B cell (primary cell): ENCODE results near the gene SALL3. TPM values are rescaled to one million over a fixed set of nuclear protein-coding genes. Genes with fewer than 3 reads are reported as not detected.

Experiments
- ATAC-seq: fragments of 200-7000 bp; cut with Tn5 transposase; one replicate; pipeline ENCODE4 v1.10.0; 2021; ENCODE audit warnings: low read depth, mild to moderate bottlenecking, moderate number of reproducible peaks, moderate library complexity
- CTCF ChIA-PET: fragments of 350-600 bp; sonication (Branson Sonifier 250); formaldehyde crosslinking; loops from one replicate; lab custom pipeline; 2021; ENCODE audit warnings: antibody characterized with exemption, inconsistent platforms; lab: Charles Lee
- POLR2A ChIA-PET: fragments of 350-600 bp; sonication (Branson Sonifier 250); formaldehyde crosslinking; loops from one replicate; lab custom pipeline; 2021; ENCODE audit warnings: antibody characterized with exemption; lab: Charles Lee
- DNase-seq: peaks from one replicate; pipeline ENCODE4 v3.0.0; 2013
- H2AFZ ChIP-seq: 2 replicates; pipeline ENCODE4 v1.6.1; 2012; ENCODE audit warnings: mild to moderate bottlenecking, low read depth, low read length; ENCODE audit not compliant: insufficient read depth, poor library complexity, severe bottlenecking
- H3K27ac ChIP-seq, 2 donors: 1 replicate in 1 of 2; 2 replicates in 1 of 2; pipeline ENCODE4 v1.5.1; 2012 to 2013; ENCODE audit warnings: low read length in 2 of 2, mild to moderate bottlenecking in 2 of 2, moderate library complexity in 1 of 2
- H3K27me3 ChIP-seq, 4 experiments: fragments of 200-600 bp in 1 of 4; sonication (generic) in 1 of 4; replicated peaks in 1 of 4; 1 replicate in 2 of 4; 2 replicates in 2 of 4; pipeline versions ENCODE4 v1.6.1 to v1.7.0; 2013 to 2016; ENCODE audit warnings: low read length in 3 of 4, mild to moderate bottlenecking in 2 of 4, mixed read lengths in 1 of 4, moderate library complexity in 1 of 4; ENCODE audit not compliant: insufficient read depth in 4 of 4, control insufficient read depth in 3 of 4; ENCODE audit errors: control extremely low read depth in 1 of 4
- H3K36me3 ChIP-seq, 2 experiments: replicated peaks in 1 of 2; 1 replicate in 1 of 2; 2 replicates in 1 of 2; pipeline versions ENCODE4 v1.6.1 to v1.7.1; 2013; ENCODE audit warnings: low read length in 1 of 2; ENCODE audit not compliant: insufficient read depth in 2 of 2, control insufficient read depth in 1 of 2; ENCODE audit errors: control extremely low read depth in 1 of 2, extremely low read depth in 1 of 2
- H3K4me1 ChIP-seq, 2 donors: fragments of 200-600 bp in 1 of 2; sonication (generic) in 1 of 2; 1 replicate in 1 of 2; 2 replicates in 1 of 2; pipeline versions ENCODE4 v1.5.1 to v1.6.1; 2013 to 2017; ENCODE audit warnings: low read length in 2 of 2; ENCODE audit not compliant: control insufficient read depth in 2 of 2, insufficient read depth in 2 of 2
- H3K4me2 ChIP-seq: replicated peaks from 2 replicates; pipeline ENCODE3; 2012; ENCODE audit warnings: mild to moderate bottlenecking, low read depth, low read length; ENCODE audit not compliant: poor library complexity, severe bottlenecking
- H3K4me3 ChIP-seq, 5 experiments: fragments of 200-600 bp in 1 of 5; sonication (generic) in 1 of 5; 1 replicate in 3 of 5; 2 replicates in 2 of 5; pipeline versions ENCODE4 v1.5.1 to v1.7.0; 2011 to 2016; ENCODE audit warnings: low read length in 4 of 5, mild to moderate bottlenecking in 4 of 5, low read depth in 2 of 5, control low read depth in 1 of 5, moderate library complexity in 1 of 5; ENCODE audit not compliant: insufficient read depth in 1 of 5; ENCODE audit errors: control extremely low read depth in 1 of 5, extremely low read depth in 1 of 5
- H3K79me2 ChIP-seq: fragments of 200-600 bp; sonication (generic); one replicate; pipeline ENCODE4 v1.6.0; 2016; ENCODE audit warnings: low read length; ENCODE audit not compliant: control insufficient read depth, insufficient read depth
- H3K9ac ChIP-seq: fragments of 200-600 bp; sonication (generic); 2 replicates; pipeline ENCODE4 v1.6.1; 2017; ENCODE audit warnings: mild to moderate bottlenecking, low read length, moderate library complexity
- H3K9me3 ChIP-seq, 3 donors: one replicate each; pipeline versions ENCODE4 v1.6.1 to v1.7.1; 2013; ENCODE audit warnings: low read length in 2 of 3; ENCODE audit not compliant: control insufficient read depth in 2 of 3, insufficient read depth in 1 of 3; ENCODE audit errors: control extremely low read depth in 1 of 3
- H4K20me1 ChIP-seq: 2 replicates; pipeline ENCODE4 v1.6.0; 2012; ENCODE audit warnings: mild to moderate bottlenecking, low read length; ENCODE audit not compliant: insufficient read depth, control insufficient read depth, poor library complexity, severe bottlenecking
- H3K27ac Mint-ChIP-seq: one replicate; pipeline ENCODE4 v1.8.0; 2021; ENCODE audit warnings: mixed read lengths
- H3K27me3 Mint-ChIP-seq: one replicate; pipeline ENCODE4 v1.8.0; 2021; ENCODE audit warnings: mixed read lengths
- H3K4me1 Mint-ChIP-seq: one replicate; pipeline ENCODE4 v1.8.0; 2021; ENCODE audit warnings: mixed read lengths
- H3K4me3 Mint-ChIP-seq: one replicate; pipeline ENCODE4 v1.8.0; 2021; ENCODE audit warnings: mixed read lengths
- H3K9me3 Mint-ChIP-seq: one replicate; pipeline ENCODE4 v1.8.0; 2022; ENCODE audit warnings: mixed read lengths; ENCODE audit not compliant: insufficient read depth
- EZH2 ChIP-seq: IDR thresholded peaks from 2 replicates; pipeline ENCODE4 v1.6.1; 2012; ENCODE audit warnings: borderline replicate concordance, low read depth, mild to moderate bottlenecking, moderate library complexity, low read length; ENCODE audit not compliant: insufficient read depth, poor library complexity, severe bottlenecking
- WGBS: methylation state at CpG from one replicate; pipeline ENCODE4 v1.1.5; 2013; ENCODE audit warnings: missing lambda C conversion rate; ENCODE audit not compliant: insufficient coverage; 5-methylcytosine and 5-hydroxymethylcytosine counted together
- intact Hi-C: fragments of 100-400 bp; cut with micrococcal nuclease; formaldehyde crosslinking; loops from one replicate; pipeline ENCODE4 v1.10.0; 2022
- polyA plus RNA-seq: library from polyadenylated mRNA; depleted of rRNA; stranded (reverse); fragments of >200 nt; gene quantifications from 2 replicates; pipeline ENCODE4 v1.2.3, GENCODE V29; 2012
- total RNA-seq, 2 donors: library from RNA; stranded (reverse); fragments of 120-200 nt in 1 of 2; gene quantifications; 1 replicate in 1 of 2; 2 replicates in 1 of 2; pipeline versions ENCODE4 v1.2.3 to v1.2.4, GENCODE V29; 2013 to 2022
- TF ChIP-seq, protein P1 (sequence below): fragments of 200-600 bp; IDR thresholded peaks from one replicate; pipeline ENCODE4 v1.8.0; 2022; ENCODE audit warnings: antibody characterized with exemption, mild to moderate bottlenecking

Gene SALL3
- total and polyA plus RNA-seq, 2 donors (not counting 1 experiment from before 2014, with no cell fraction given): not detected

GRCh38 chr18:79018911-79019310 is 39.3 kb downstream of the SALL3 start:
- H2AFZ ChIP-seq: no peak overlapping the region
- no peak for ATAC-seq
- no peak overlapping the region for H3K27ac ChIP-seq
- H3K4me2 ChIP-seq: no peak overlapping the region
- Mint-ChIP-seq H3K4me3 (no peak overlapping the region), H3K27ac (no peak overlapping the region), H3K9me3 (no peaks in the 10 kb centered on the region), H3K4me1 (no peaks in the 10 kb centered on the region), H3K27me3 (peaks cover 13% of the 10 kb centered on the region)
- no peak overlapping the region for H3K4me3 ChIP-seq
- ChIA-PET POLR2A (no interaction called here), CTCF (no interaction called here)
- intact Hi-C loops: no loop called here
- no peaks in the 10 kb centered on the region for H4K20me1 ChIP-seq
- no peak for DNase-seq
- H3K9ac ChIP-seq: no peak overlapping the region
- WGBS: 94% methylated on average over 9 of the region's 12 CpGs
- peaks cover 0 to 4% (median under 1%) of the 10 kb centered on the region in 4 experiments for H3K27me3 ChIP-seq
- TF ChIP-seq, protein P1, sequence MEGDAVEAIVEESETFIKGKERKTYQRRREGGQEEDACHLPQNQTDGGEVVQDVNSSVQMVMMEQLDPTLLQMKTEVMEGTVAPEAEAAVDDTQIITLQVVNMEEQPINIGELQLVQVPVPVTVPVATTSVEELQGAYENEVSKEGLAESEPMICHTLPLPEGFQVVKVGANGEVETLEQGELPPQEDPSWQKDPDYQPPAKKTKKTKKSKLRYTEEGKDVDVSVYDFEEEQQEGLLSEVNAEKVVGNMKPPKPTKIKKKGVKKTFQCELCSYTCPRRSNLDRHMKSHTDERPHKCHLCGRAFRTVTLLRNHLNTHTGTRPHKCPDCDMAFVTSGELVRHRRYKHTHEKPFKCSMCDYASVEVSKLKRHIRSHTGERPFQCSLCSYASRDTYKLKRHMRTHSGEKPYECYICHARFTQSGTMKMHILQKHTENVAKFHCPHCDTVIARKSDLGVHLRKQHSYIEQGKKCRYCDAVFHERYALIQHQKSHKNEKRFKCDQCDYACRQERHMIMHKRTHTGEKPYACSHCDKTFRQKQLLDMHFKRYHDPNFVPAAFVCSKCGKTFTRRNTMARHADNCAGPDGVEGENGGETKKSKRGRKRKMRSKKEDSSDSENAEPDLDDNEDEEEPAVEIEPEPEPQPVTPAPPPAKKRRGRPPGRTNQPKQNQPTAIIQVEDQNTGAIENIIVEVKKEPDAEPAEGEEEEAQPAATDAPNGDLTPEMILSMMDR: no peak
- TF ChIP-seq EZH2: no peak
- no peaks in the 10 kb centered on the region for H3K79me2 ChIP-seq
- H3K36me3 ChIP-seq: no peaks in the 10 kb centered on the region
- H3K4me1 ChIP-seq: no peaks in the 10 kb centered on the region
- H3K9me3 ChIP-seq: peaks cover 0 to 17% (median 0%) of the 10 kb centered on the region in 3 donors

DNA sequence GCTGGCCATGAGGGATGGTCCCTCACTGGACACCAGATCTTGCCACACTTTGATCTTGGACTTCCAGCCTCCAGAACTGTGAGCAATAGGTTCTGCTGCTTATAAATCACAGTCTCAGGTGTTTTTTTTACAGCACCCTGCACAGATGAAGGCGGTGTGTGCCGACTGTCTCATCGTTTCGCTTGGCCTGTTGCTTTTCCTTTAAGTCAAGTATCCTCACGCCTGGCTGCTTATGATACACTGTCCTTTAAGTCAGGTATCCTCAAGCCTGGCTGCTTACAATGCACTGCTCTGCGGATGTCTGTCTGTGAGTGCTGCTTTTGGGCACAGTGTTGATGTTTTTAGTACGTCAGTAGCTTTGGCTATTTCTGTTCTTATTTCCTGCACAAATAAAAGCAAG is 40.3 kb downstream of the SALL3 start:
- no peak overlapping the region for H3K27ac ChIP-seq
- H3K79me2 ChIP-seq: no peaks in the 10 kb centered on the region
- peaks cover 0 to 17% (median 0%) of the 10 kb centered on the region in 3 donors for H3K9me3 ChIP-seq
- Mint-ChIP-seq H3K27ac (no peak overlapping the region), H3K27me3 (peaks cover 13% of the 10 kb centered on the region), H3K9me3 (no peaks in the 10 kb centered on the region), H3K4me3 (no peak overlapping the region), H3K4me1 (no peaks in the 10 kb centered on the region)
- H2AFZ ChIP-seq: no peak overlapping the region
- H3K4me2 ChIP-seq: no peak overlapping the region
- ATAC-seq: no peak
- intact Hi-C loops: no loop called here
- peaks cover 0 to 4% (median under 1%) of the 10 kb centered on the region in 4 experiments for H3K27me3 ChIP-seq
- no peaks in the 10 kb centered on the region for H3K36me3 ChIP-seq
- no peak for DNase-seq
- no peaks in the 10 kb centered on the region for H4K20me1 ChIP-seq
- 77% methylated on average over 6 of the region's 7 CpGs for WGBS
- no peaks in the 10 kb centered on the region for H3K4me1 ChIP-seq
- ChIA-PET POLR2A (no interaction called here), CTCF (no interaction called here)
- no peak overlapping the region for H3K9ac ChIP-seq
- no peak overlapping the region for H3K4me3 ChIP-seq
- TF ChIP-seq, protein P1: no peak
- TF ChIP-seq EZH2: no peak
